Measurements from ENCODE around the gene PEAK3. TPM values are rescaled to one million over a fixed set of nuclear protein-coding genes. Genes with fewer than 3 reads are reported as not detected.
A peak's percentile ranks its signal among the peaks of the same experiment; 100 is the strongest.

PEAK3 gene
- total and polyA plus RNA-seq, 9 of the 15 experiments (the other 6 are each of a cell fraction or from before 2014, with no cell fraction given): 0.07 to 0.40 TPM; not detected in 7

- WGBS (ENCODE audit: insufficient coverage, low coverage, missing lambda C conversion rate): 0% methylated on average over 23 of the region's 48 CpGs
- BruUV-seq (replicated peaks): no TSS peak
- intact Hi-C loops (cut with micrococcal nuclease): loop anchor here (1.0 to 2.0 kb wide), 4 partner anchors 27 to 156 kb away; no protein-coding TSS in a partner anchor
- peak in 1 of 4 experiments; percentile 43 for DNase-seq (ENCODE audit: extremely low read depth in 1 of 4, low spot score in 3 of 4)
- peaks cover 57% of the 10 kb centered on the region; the same call in 2 of the 3 replicates for H3K36me3 ChIP-seq (ENCODE audit: control insufficient read depth, insufficient read depth, low read length)
- 0 out of 2 replicates have a peak overlapping the region, but pooled peaks have one; percentile 27 for H2AFZ ChIP-seq (ENCODE audit: low read depth, low read length)
- CTCF ChIA-PET (ENCODE audit: low intra/inter-chr PET ratio): interaction anchor here (0.6 to 1.5 kb wide), 4 partner anchors 38 to 306 kb away, joined by 3 to 6 read pairs (median 4); no protein-coding TSS in a partner anchor
- no peaks in the 10 kb centered on the region for H3K27me3 ChIP-seq (ENCODE audit: control insufficient read depth in 2 of 2, insufficient read depth in 2 of 2, low read length in 2 of 2)
- peaks cover 39% of the 10 kb centered on the region for H4K20me1 ChIP-seq (replicated peaks; ENCODE audit: control insufficient read depth, insufficient read depth, low read length)
- H3K9me1 ChIP-seq (ENCODE audit: control insufficient read depth, insufficient read depth, low read length): peaks cover 8% of the 10 kb centered on the region
- no peak for FAIRE-seq
- peak overlapping the region; percentile 94 for H3K4me2 ChIP-seq (ENCODE audit: insufficient read depth, low read length)
- H3K9ac ChIP-seq (ENCODE audit: insufficient read depth in 1 of 2, low read depth in 2 of 2, low read length in 2 of 2): peak overlapping the region; percentile 90 to 98
- H3K9me3 ChIP-seq (replicated peaks; ENCODE audit: control insufficient read depth, insufficient read depth, low read depth, low read length): no peaks in the 10 kb centered on the region
- H3K27ac ChIP-seq (ENCODE audit: extremely low read depth, low read depth, low read length): peak overlapping the region; percentile 98
- peak; percentile 3 for ATAC-seq
- POLR2A ChIA-PET: interaction anchor here (0.5 to 1.3 kb wide), 11 partner anchors 8 to 648 kb away, joined by 3 to 6 read pairs (median 4); no protein-coding TSS in a partner anchor
- in situ Hi-C loops (cut with MboI): loop anchor here (5.0 to 10.0 kb wide), 3 partner anchors 37 to 162 kb away; no protein-coding TSS in a partner anchor
- peak overlapping the region; percentile 97 for H3K4me3 ChIP-seq
- peaks cover 78% of the 10 kb centered on the region for H3K79me2 ChIP-seq (ENCODE audit: control insufficient read depth, insufficient read depth, low read length)
- peaks cover 19 to 71% of the 10 kb centered on the region in 2 experiments for H3K4me1 ChIP-seq (replicated peaks in 1 of 2; ENCODE audit: control insufficient read depth in 2 of 2, insufficient read depth in 2 of 2, low read length in 2 of 2)
- no peak for TF ChIP-seq MIER1 (IDR thresholded peaks at IDR 0.05; ENCODE audit: low read depth)
- no peak for TF ChIP-seq TAF15 (IDR thresholded peaks at IDR 0.05; ENCODE audit: low read depth, low read length)
- no peak for TF ChIP-seq ZBTB11 (CRISPR knock-in tag; IDR thresholded peaks at IDR 0.05)
- no peak for TF ChIP-seq EZH2 (IDR thresholded peaks at IDR 0.05; ENCODE audit: borderline replicate concordance, low read depth, low read length)
- TF ChIP-seq ZNF764 (CRISPR knock-in tag; IDR thresholded peaks at IDR 0.05; ENCODE audit: low read depth): no peak
- TF ChIP-seq IRF2 (CRISPR knock-in tag; IDR thresholded peaks at IDR 0.05): no peak
- TF ChIP-seq ARID1B (IDR thresholded peaks at IDR 0.05): no peak
- TF ChIP-seq SOX6 (IDR thresholded peaks at IDR 0.05): no peak
- TF ChIP-seq ZBED1 (IDR thresholded peaks at IDR 0.05): no peak
- TF ChIP-seq FOXP1 (CRISPR knock-in tag; IDR thresholded peaks at IDR 0.05): no peak
- no peak for TF ChIP-seq ASH1L (IDR thresholded peaks at IDR 0.05; ENCODE audit: borderline replicate concordance, low read depth, partially characterized antibody)
- no peak for TF ChIP-seq NONO (IDR thresholded peaks at IDR 0.05; ENCODE audit: low read depth in 2 of 2, low read length in 1 of 2)
- peak in 1 of 2 experiments; percentile 34; a peak in 1 of 4 replicates for TF ChIP-seq TEAD1 (CRISPR knock-in tag; IDR thresholded peaks at IDR 0.05)
- no peak for TF ChIP-seq ZNF41 (CRISPR knock-in tag; conservative IDR thresholded peaks at IDR 0.05)
- TF ChIP-seq CGGBP1 (CRISPR knock-in tag; IDR thresholded peaks at IDR 0.05): no peak
- TF ChIP-seq POLR2G (IDR thresholded peaks at IDR 0.05; ENCODE audit: low read depth, low read length): no peak
- TF ChIP-seq RBM34 (IDR thresholded peaks at IDR 0.05; ENCODE audit: borderline replicate concordance, insufficient read depth, low read length): no peak
- TF ChIP-seq BHLHE40 (IDR thresholded peaks at IDR 0.05; ENCODE audit: low read length): no peak
Observed at GRCh38 chr19:2235381-2236063, 46.5 kb downstream of the PEAK3 start.
